GM23338 (cell line): Measurements from ENCODE around the gene CDHR4. TPM values are rescaled to one million over a fixed set of nuclear protein-coding genes. Genes with fewer than 3 reads are reported as not detected.
A peak's percentile ranks its signal among the peaks of the same experiment; 100 is the strongest.

ENCODE experiments used
- ATAC-seq: fragments of 200-7000 bp; cut with Tn5 transposase; 3 replicates; pipeline ENCODE4 v1.9.1; 2020
- DNase-seq: peaks from one replicate; pipeline ENCODE4 v3.0.0-alpha.2; 2015; ENCODE audit warnings: low spot score
- H2AFZ ChIP-seq: fragments of 200-600 bp; sonication (generic); 2 replicates; pipeline ENCODE4 v1.8.0; 2016; ENCODE audit warnings: antibody characterized with exemption, mild to moderate bottlenecking, moderate library complexity
- H3F3A ChIP-seq: fragments of 200-600 bp; sonication (generic); replicated peaks from 2 replicates; pipeline ENCODE4 v1.8.0; 2017; ENCODE audit warnings: antibody characterized with exemption, mixed run types, low read depth
- H3K27ac ChIP-seq: fragments of 200-600 bp; sonication (generic); 2 replicates; pipeline ENCODE4 v1.6.1; 2016; ENCODE audit warnings: low read depth
- H3K27me3 ChIP-seq: fragments of 200-600 bp; sonication (generic); 2 replicates; pipeline ENCODE4 v1.8.0; 2016; ENCODE audit warnings: mild to moderate bottlenecking, mixed run types, moderate library complexity; ENCODE audit not compliant: insufficient read depth
- H3K36me3 ChIP-seq: fragments of 200-600 bp; sonication (generic); 2 replicates; pipeline ENCODE4 v1.8.0; 2016; ENCODE audit warnings: mild to moderate bottlenecking; ENCODE audit not compliant: insufficient read depth
- H3K4me1 ChIP-seq: fragments of 200-600 bp; sonication (generic); 2 replicates; pipeline ENCODE4 v1.8.0; 2016; ENCODE audit warnings: mild to moderate bottlenecking, moderate library complexity; ENCODE audit not compliant: insufficient read depth
- H3K4me2 ChIP-seq: fragments of 200-600 bp; sonication (generic); 2 replicates; pipeline ENCODE4 v1.7.1; 2017; ENCODE audit warnings: mixed run types
- H3K4me3 ChIP-seq: fragments of 200-600 bp; sonication (generic); 2 replicates; pipeline ENCODE4 v1.6.1; 2016; ENCODE audit warnings: mixed run types
- H3K79me2 ChIP-seq: fragments of 200-600 bp; sonication (generic); replicated peaks from 2 replicates; pipeline ENCODE4 v1.8.0; 2017; ENCODE audit warnings: mild to moderate bottlenecking; ENCODE audit not compliant: insufficient read depth
- H3K9me2 ChIP-seq: fragments of 200-600 bp; sonication (generic); 2 replicates; pipeline ENCODE4 v1.8.0; 2017; ENCODE audit not compliant: insufficient read depth
- H4K20me1 ChIP-seq: fragments of 200-600 bp; sonication (generic); replicated peaks from 2 replicates; pipeline ENCODE4 v1.8.0; 2017; ENCODE audit warnings: mild to moderate bottlenecking; ENCODE audit not compliant: insufficient read depth
- H3K27ac Mint-ChIP-seq: 2 replicates; pipeline ENCODE4 v1.8.0; 2020; ENCODE audit warnings: inconsistent platforms, mild to moderate bottlenecking, moderate library complexity, mixed read lengths
- H3K27me3 Mint-ChIP-seq: 3 replicates; pipeline ENCODE4 v1.8.0; 2022; ENCODE audit warnings: low read depth, mild to moderate bottlenecking, moderate library complexity, mixed read lengths, inconsistent platforms; ENCODE audit not compliant: insufficient read depth, poor library complexity
- H3K36me3 Mint-ChIP-seq: 3 replicates; pipeline ENCODE4 v1.8.0; 2021; ENCODE audit warnings: low read depth, mild to moderate bottlenecking, inconsistent platforms, moderate library complexity, mixed read lengths
- H3K4me1 Mint-ChIP-seq: 3 replicates; pipeline ENCODE4 v1.8.0; 2020; ENCODE audit warnings: mild to moderate bottlenecking, inconsistent platforms, mixed read lengths
- H3K4me3 Mint-ChIP-seq: 3 replicates; pipeline ENCODE4 v1.8.0; 2021; ENCODE audit warnings: moderate library complexity, mild to moderate bottlenecking, inconsistent platforms, mixed read lengths
- H3K9me3 Mint-ChIP-seq: 3 replicates; pipeline ENCODE4 v1.8.0; 2020; ENCODE audit warnings: moderate library complexity, mild to moderate bottlenecking, inconsistent platforms, mixed read lengths
- CTCF ChIP-seq, 2 experiments: fragments of 200-600 bp in 1 of 2; sonication (generic) in 1 of 2; conservative IDR thresholded peaks; 2 replicates each; pipeline versions ENCODE4 v1.5.1 to v1.6.1; 2016 to 2017; ENCODE audit warnings: antibody characterized with exemption in 2 of 2, low read depth in 2 of 2, mild to moderate bottlenecking in 2 of 2, moderate library complexity in 1 of 2
- EZH2 ChIP-seq: fragments of 200-600 bp; sonication (generic); IDR thresholded peaks from one replicate; pipeline ENCODE4 v1.8.0; 2017; ENCODE audit warnings: antibody characterized with exemption, mild to moderate bottlenecking, low read depth; ENCODE audit not compliant: unreplicated experiment
- EZH2phosphoT487 ChIP-seq: fragments of 200-600 bp; sonication (generic); IDR thresholded peaks from one replicate; pipeline ENCODE4 v1.8.1; 2018; ENCODE audit warnings: antibody characterized with exemption; ENCODE audit not compliant: unreplicated experiment
- ZNF462 ChIP-seq: fragments of 250-450 bp; sonication (Bioruptor Pico); IDR thresholded peaks from 2 replicates; pipeline ENCODE4 v1.5.0; 2020; ENCODE audit warnings: mild to moderate bottlenecking, moderate library complexity
- polyA plus RNA-seq: library from polyadenylated mRNA; unstranded; fragments of >200 nt; fragmentation: Nextera tagmentation; extraction: Ambion mirVana; gene quantifications from 2 replicates; pipeline ENCODE4 v1.2.1, GENCODE V29; 2016
- total RNA-seq: library from RNA; depleted of rRNA; stranded (reverse); fragments of >200 nt; shearing (Covaris generic); gene quantifications from 2 replicates; pipeline ENCODE4 v1.2.3, GENCODE V29; 2014

Gene CDHR4
- total and polyA plus RNA-seq, 2 experiments from 2014 or later = 0.24 to 0.26 TPM

- H3K9me3 Mint-ChIP-seq = no peaks in the 10 kb centered on the region
- peaks cover 40% of the 10 kb centered on the region for H3K4me1 Mint-ChIP-seq
- no peaks in the 10 kb centered on the region for H3K9me2 ChIP-seq
Observed at GRCh38 chr3:49802719-49803464, 3.2 kb upstream of the CDHR4 start, which contains the start of gene INKA1. TSS of gene INKA1 (plus strand) at chr3:49803261. CDS start at chr3:49803393, 132 bp downstream.

GRCh38 chr3:49801160-49801559 is 1.5 kb upstream of the CDHR4 start:
- Mint-ChIP-seq H3K4me3 (peak overlapping the region; percentile 72; the same call in 1 of the 3 replicates), H3K4me1 (peaks cover 23% of the 10 kb centered on the region), H3K27ac (no peak overlapping the region), H3K27me3 (peaks cover 20% of the 10 kb centered on the region), H3K36me3 (no peaks in the 10 kb centered on the region), H3K9me3 (no peaks in the 10 kb centered on the region)
- H4K20me1 ChIP-seq = no peaks in the 10 kb centered on the region
- ATAC-seq (no peak), DNase-seq (no peak)
- H3K27ac ChIP-seq = no peak overlapping the region
- H3K36me3 ChIP-seq = no peaks in the 10 kb centered on the region
- H2AFZ ChIP-seq = peak overlapping the region; percentile 99; the same call in 1 of the 2 replicates
- H3K79me2 ChIP-seq = no peaks in the 10 kb centered on the region
- no peaks in the 10 kb centered on the region for H3K9me2 ChIP-seq
- peaks cover 15% of the 10 kb centered on the region for H3K27me3 ChIP-seq
- no peak overlapping the region for H3K4me2 ChIP-seq
- 0 out of 2 replicates have a peak, but pooled peaks cover 7% of the 10 kb centered on the region for H3F3A ChIP-seq
- TF ChIP-seq ZNF462 (CRISPR knock-in tag) = no peak
- H3K4me1 ChIP-seq = peaks cover 17% of the 10 kb centered on the region
- H3K4me3 ChIP-seq = no peak overlapping the region

More at GRCh38 chr3:49802719-49803464, 3.2 kb upstream of the CDHR4 start, which contains the start of gene INKA1:
- Histone ChIP-seq H3K4me2 (peak within 1 kb of the TSS; percentile 99), H3K27me3 (peaks cover 15% of the 10 kb centered on the region), H4K20me1 (no peaks in the 10 kb centered on the region), H2AFZ (peak within 1 kb of the TSS; percentile 99), H3K36me3 (no peaks in the 10 kb centered on the region), H3K27ac (no peak within 1 kb of the TSS), H3K4me3 (peak within 1 kb of the TSS; percentile 93), H3K79me2 (no peaks in the 10 kb centered on the region), H3F3A (peaks cover 15% of the 10 kb centered on the region; the same call in 1 of the 2 replicates), H3K4me1 (peaks cover 34% of the 10 kb centered on the region)
- peak; percentile 96 for DNase-seq
- Mint-ChIP-seq H3K27ac (no peak within 1 kb of the TSS), H3K27me3 (peaks cover 24% of the 10 kb centered on the region), H3K36me3 (no peaks in the 10 kb centered on the region), H3K4me3 (peak within 1 kb of the TSS; percentile 73)
- TF ChIP-seq CTCF (conservative IDR thresholded peaks at IDR 0.05; ENCODE audit: low read depth in 2 of 2) (peak; percentile 5 to 97; a peak in 2 of 4 replicates), EZH2 (no peak), EZH2phosphoT487 (no peak)
- ATAC-seq = peak; percentile 79
